Measurements from ENCODE around the gene PSMA3. TPM values are rescaled to one million over a fixed set of nuclear protein-coding genes. Genes with fewer than 3 reads are reported as not detected.

PSMA3 gene
- total and polyA plus RNA-seq, 4 donors, result 104 to 140 (median 130) TPM

- intact Hi-C loops (cut with DNase I), result no loop called here
- H3K9me3 ChIP-seq (ENCODE audit: control insufficient read depth, low read length), result no peaks in the 10 kb centered on the region
- ATAC-seq (ENCODE audit: low FRiP score), result no peak
- H3K36me3 ChIP-seq (ENCODE audit: control insufficient read depth in 1 of 2, insufficient read depth in 2 of 2, low read length in 1 of 2), result peaks cover 0 to 3% of the 10 kb centered on the region in 2 donors
- no peak overlapping the region for H3K27ac ChIP-seq (ENCODE audit: low read depth in 1 of 2, low read length in 2 of 2)
- peaks cover 0 to 1% of the 10 kb centered on the region in 2 donors for H3K4me1 ChIP-seq (ENCODE audit: control insufficient read depth in 1 of 2, insufficient read depth in 2 of 2, low read length in 2 of 2)
- H3K27me3 ChIP-seq (ENCODE audit: control insufficient read depth in 1 of 2, insufficient read depth in 2 of 2, low read length in 1 of 2), result no peaks in the 10 kb centered on the region
- WGBS, 2 donors, result 47 to 50% methylated on average over 3 of the region's 3 CpGs
- H3K4me3 ChIP-seq (ENCODE audit: low read length in 2 of 2), result no peak overlapping the region
- DNase-seq, result no peak
These were observed 47.5 kb downstream of the PSMA3 start for GRCh38 chr14:58292187-58292586.

- peaks cover 0 to 3% of the 10 kb centered on the region in 2 donors for H3K36me3 ChIP-seq (ENCODE audit: control insufficient read depth in 1 of 2, insufficient read depth in 2 of 2, low read length in 1 of 2)
- WGBS, 2 donors, result 97 to 98% methylated on average over 7 of the region's 7 CpGs
These were observed 49.6 kb downstream of the PSMA3 start for GRCh38 chr14:58294201-58294600.

GRCh38 chr14:58296726-58297125, 52.1 kb downstream of the PSMA3 start:
- ATAC-seq (ENCODE audit: low FRiP score) (no peak), DNase-seq (no peak)
- WGBS, 2 donors, result 2 to 3% methylated on average over 3 of the region's 3 CpGs
- Histone ChIP-seq H3K4me3 (ENCODE audit: low read length in 2 of 2) (peak overlapping the region; percentile 56 to 90), H3K27ac (ENCODE audit: low read depth in 1 of 2, low read length in 2 of 2) (no peak overlapping the region), H3K27me3 (ENCODE audit: control insufficient read depth in 1 of 2, insufficient read depth in 2 of 2, low read length in 1 of 2) (no peaks in the 10 kb centered on the region), H3K4me1 (ENCODE audit: control insufficient read depth in 1 of 2, insufficient read depth in 2 of 2, low read length in 2 of 2) (no peaks in the 10 kb centered on the region), H3K9me3 (ENCODE audit: control insufficient read depth, low read length) (no peaks in the 10 kb centered on the region), H3K36me3 (ENCODE audit: control insufficient read depth in 1 of 2, insufficient read depth in 2 of 2, low read length in 1 of 2) (peaks cover 0 to 2% of the 10 kb centered on the region in 2 donors)
- intact Hi-C loops (cut with DNase I), result loop anchor here in 1 of 2 donors (5.0 kb wide), 1 partner anchor 49 kb away; no protein-coding TSS in a partner anchor

More at GRCh38 chr14:58294201-58294600, 49.6 kb downstream of the PSMA3 start:
- H3K9me3 ChIP-seq (ENCODE audit: control insufficient read depth, low read length), result no peaks in the 10 kb centered on the region
- no peaks in the 10 kb centered on the region for H3K27me3 ChIP-seq (ENCODE audit: control insufficient read depth in 1 of 2, insufficient read depth in 2 of 2, low read length in 1 of 2)
- ATAC-seq (ENCODE audit: low FRiP score), result no peak
- intact Hi-C loops (cut with DNase I), result no loop called here
- DNase-seq, result no peak
- no peaks in the 10 kb centered on the region for H3K4me1 ChIP-seq (ENCODE audit: control insufficient read depth in 1 of 2, insufficient read depth in 2 of 2, low read length in 2 of 2)
- no peak overlapping the region for H3K4me3 ChIP-seq (ENCODE audit: low read length in 2 of 2)
- no peak overlapping the region for H3K27ac ChIP-seq (ENCODE audit: low read depth in 1 of 2, low read length in 2 of 2)

- no peaks in the 10 kb centered on the region for H3K27me3 ChIP-seq (ENCODE audit: control insufficient read depth in 1 of 2, insufficient read depth in 2 of 2, low read length in 1 of 2)
- ATAC-seq (ENCODE audit: low FRiP score), result peak; percentile 1
- peaks cover 0 to 2% of the 10 kb centered on the region in 2 donors for H3K36me3 ChIP-seq (ENCODE audit: control insufficient read depth in 1 of 2, insufficient read depth in 2 of 2, low read length in 1 of 2)
- intact Hi-C loops (cut with DNase I), result loop anchor here in 1 of 2 donors (5.0 kb wide), 1 partner anchor 50 kb away; no protein-coding TSS in a partner anchor
- 0% methylated on average over 10 of the region's 10 CpGs for WGBS, 2 donors
- H3K4me1 ChIP-seq (ENCODE audit: control insufficient read depth in 1 of 2, insufficient read depth in 2 of 2, low read length in 2 of 2), result no peaks in the 10 kb centered on the region
- peak in 1 of 2 donors; percentile 67 for DNase-seq
- peak overlapping the region; percentile 22 to 58 for H3K27ac ChIP-seq (ENCODE audit: low read depth in 1 of 2, low read length in 2 of 2)
- H3K9me3 ChIP-seq (ENCODE audit: control insufficient read depth, low read length), result no peaks in the 10 kb centered on the region
- H3K4me3 ChIP-seq (ENCODE audit: low read length in 2 of 2), result peak overlapping the region; percentile 56 to 90
These were observed 52.7 kb downstream of the PSMA3 start for GRCh38 chr14:58297412-58297761.

- peak; percentile 99 for DNase-seq
- peaks cover 0 to 2% of the 10 kb centered on the region in 2 donors for H3K36me3 ChIP-seq (ENCODE audit: control insufficient read depth in 1 of 2, insufficient read depth in 2 of 2, low read length in 1 of 2)
- WGBS, 2 donors, result 0 to 1% methylated on average over 40 of the region's 40 CpGs
- peak overlapping the region; percentile 56 to 90 for H3K4me3 ChIP-seq (ENCODE audit: low read length in 2 of 2)
- H3K4me1 ChIP-seq (ENCODE audit: control insufficient read depth in 1 of 2, insufficient read depth in 2 of 2, low read length in 2 of 2), result no peaks in the 10 kb centered on the region
- H3K9me3 ChIP-seq (ENCODE audit: control insufficient read depth, low read length), result no peaks in the 10 kb centered on the region
- H3K27ac ChIP-seq (ENCODE audit: low read depth in 1 of 2, low read length in 2 of 2), result peak overlapping the region; percentile 47 to 99
- ATAC-seq (ENCODE audit: low FRiP score), result peak; percentile 98
- intact Hi-C loops (cut with DNase I), result loop anchor here (2.0 to 5.0 kb wide), 2 partner anchors 51 to 53 kb away; partner anchors contain the start of gene PSMA3 (in 1 of the 2)
- H3K27me3 ChIP-seq (ENCODE audit: control insufficient read depth in 1 of 2, insufficient read depth in 2 of 2, low read length in 1 of 2), result no peaks in the 10 kb centered on the region
These were observed 53.3 kb downstream of the PSMA3 start for GRCh38 chr14:58297762-58298476.

- ATAC-seq (ENCODE audit: low FRiP score) (peak; percentile 59), DNase-seq (peak; percentile 90 to 94)
- Histone ChIP-seq H3K9me3 (ENCODE audit: control insufficient read depth, low read length) (no peaks in the 10 kb centered on the region), H3K27ac (ENCODE audit: low read depth in 1 of 2, low read length in 2 of 2) (peak within 1 kb of the TSS; percentile 62 to 99), H3K4me1 (ENCODE audit: control insufficient read depth in 1 of 2, insufficient read depth in 2 of 2, low read length in 2 of 2) (no peaks in the 10 kb centered on the region), H3K27me3 (ENCODE audit: control insufficient read depth in 1 of 2, insufficient read depth in 2 of 2, low read length in 1 of 2) (no peaks in the 10 kb centered on the region), H3K36me3 (ENCODE audit: control insufficient read depth in 1 of 2, insufficient read depth in 2 of 2, low read length in 1 of 2) (peaks cover 0 to 2% of the 10 kb centered on the region in 2 donors), H3K4me3 (ENCODE audit: low read length in 2 of 2) (peak within 1 kb of the TSS; percentile 77 to 98)
- WGBS, 2 donors, result 0 to 1% methylated on average over 53 to 78 of the region's 79 CpGs
- intact Hi-C loops (cut with DNase I), result loop anchor here (2.0 to 5.0 kb wide), 2 partner anchors 51 to 54 kb away; partner anchors contain the start of gene PSMA3 (in 1 of the 2)
These were observed 54.1 kb downstream of the PSMA3 start, which contains the start of gene ARID4A for GRCh38 chr14:58298477-58299400. Gene ARID4A (plus strand): TSS chr14:58298555. CDS start chr14:58299855, 1,300 bp downstream.

- peak overlapping the region; percentile 77 to 98 for H3K4me3 ChIP-seq (ENCODE audit: low read length in 2 of 2)
- no peaks in the 10 kb centered on the region for H3K4me1 ChIP-seq (ENCODE audit: control insufficient read depth in 1 of 2, insufficient read depth in 2 of 2, low read length in 2 of 2)
- H3K27me3 ChIP-seq (ENCODE audit: control insufficient read depth in 1 of 2, insufficient read depth in 2 of 2, low read length in 1 of 2), result no peaks in the 10 kb centered on the region
- 1% methylated on average over 47 to 48 of the region's 48 CpGs for WGBS, 2 donors
- DNase-seq, result peak; percentile 57 to 80
- H3K27ac ChIP-seq (ENCODE audit: low read depth in 1 of 2, low read length in 2 of 2), result peak overlapping the region; percentile 62 to 80
- intact Hi-C loops (cut with DNase I), result loop anchor here (2.0 to 5.0 kb wide), 2 partner anchors 52 to 55 kb away; partner anchors contain the start of gene PSMA3 (in 1 of the 2)
- no peak for ATAC-seq (ENCODE audit: low FRiP score)
- no peaks in the 10 kb centered on the region for H3K36me3 ChIP-seq (ENCODE audit: control insufficient read depth in 1 of 2, insufficient read depth in 2 of 2, low read length in 1 of 2)
- H3K9me3 ChIP-seq (ENCODE audit: control insufficient read depth, low read length), result no peaks in the 10 kb centered on the region
These were observed 55.0 kb downstream of the PSMA3 start for GRCh38 chr14:58299401-58300330.
